ENCODE results near the gene CHD3.

The CHD3 gene

DNA sequence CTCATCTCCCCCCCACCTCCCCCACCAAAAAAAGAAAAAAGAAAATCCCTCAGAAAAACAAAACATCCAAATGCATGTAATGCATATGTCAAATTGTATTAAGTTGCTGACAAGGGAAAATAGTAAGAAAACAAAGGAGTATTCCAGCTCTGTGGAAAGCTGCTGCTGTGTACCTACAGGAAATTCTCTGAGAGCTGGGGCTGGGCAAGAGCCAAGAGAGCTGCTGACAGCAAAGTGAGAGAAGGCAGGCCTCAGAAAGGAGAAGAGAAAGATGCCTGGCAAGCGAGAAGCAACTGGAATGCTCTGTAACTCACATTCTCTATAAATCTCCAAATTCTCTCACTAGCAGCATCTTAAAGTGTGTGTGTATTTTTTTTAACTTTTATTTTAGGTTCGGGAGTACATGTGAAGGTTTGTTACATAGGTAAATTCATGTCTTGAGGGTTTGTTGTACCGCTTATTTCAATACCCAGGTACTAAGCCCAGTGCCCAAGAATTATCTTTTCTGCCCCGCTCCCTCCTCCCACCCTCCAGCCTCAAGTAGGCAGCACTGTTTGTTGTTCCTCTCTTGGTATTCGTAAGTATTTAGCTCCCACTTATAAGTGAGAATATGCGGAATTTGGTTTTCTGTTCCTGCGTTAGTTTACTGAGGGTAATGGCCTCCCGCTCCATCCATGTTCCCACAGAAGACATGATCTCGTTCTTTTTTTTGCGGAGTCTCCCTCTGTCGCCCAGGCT is 67.8 kb downstream of the CHD3 start:
- no peak overlapping the region for H3K9ac ChIP-seq (ENCODE audit: low read depth, low read length)
- no peaks in the 10 kb centered on the region for H4K20me1 ChIP-seq (ENCODE audit: insufficient read depth, low read length)
- DNase-seq (no peak), ATAC-seq (ENCODE audit: insufficient read depth, low read depth) (no peak)
- H3K9me3 ChIP-seq (ENCODE audit: insufficient read depth, low read length, severe bottlenecking), result no peaks in the 10 kb centered on the region
- no peak overlapping the region for H3K4me3 ChIP-seq (ENCODE audit: low read depth in 1 of 2, low read length in 2 of 2)
- no peak for TF ChIP-seq EZH2 (IDR thresholded peaks at IDR 0.05; ENCODE audit: borderline replicate concordance, low read depth, low read length, severe bottlenecking)
- TF ChIP-seq, protein P1, sequence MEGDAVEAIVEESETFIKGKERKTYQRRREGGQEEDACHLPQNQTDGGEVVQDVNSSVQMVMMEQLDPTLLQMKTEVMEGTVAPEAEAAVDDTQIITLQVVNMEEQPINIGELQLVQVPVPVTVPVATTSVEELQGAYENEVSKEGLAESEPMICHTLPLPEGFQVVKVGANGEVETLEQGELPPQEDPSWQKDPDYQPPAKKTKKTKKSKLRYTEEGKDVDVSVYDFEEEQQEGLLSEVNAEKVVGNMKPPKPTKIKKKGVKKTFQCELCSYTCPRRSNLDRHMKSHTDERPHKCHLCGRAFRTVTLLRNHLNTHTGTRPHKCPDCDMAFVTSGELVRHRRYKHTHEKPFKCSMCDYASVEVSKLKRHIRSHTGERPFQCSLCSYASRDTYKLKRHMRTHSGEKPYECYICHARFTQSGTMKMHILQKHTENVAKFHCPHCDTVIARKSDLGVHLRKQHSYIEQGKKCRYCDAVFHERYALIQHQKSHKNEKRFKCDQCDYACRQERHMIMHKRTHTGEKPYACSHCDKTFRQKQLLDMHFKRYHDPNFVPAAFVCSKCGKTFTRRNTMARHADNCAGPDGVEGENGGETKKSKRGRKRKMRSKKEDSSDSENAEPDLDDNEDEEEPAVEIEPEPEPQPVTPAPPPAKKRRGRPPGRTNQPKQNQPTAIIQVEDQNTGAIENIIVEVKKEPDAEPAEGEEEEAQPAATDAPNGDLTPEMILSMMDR (IDR thresholded peaks at IDR 0.05; ENCODE audit: borderline replicate concordance, extremely low read depth, low read length, poor library complexity, severe bottlenecking), result no peak
- no peaks in the 10 kb centered on the region for H3K36me3 ChIP-seq (ENCODE audit: insufficient read depth, low read length)
- H3K27me3 ChIP-seq (ENCODE audit: insufficient read depth, low read length, poor library complexity), result peaks cover 7% of the 10 kb centered on the region
- H3K4me2 ChIP-seq (ENCODE audit: insufficient read depth, low read length), result no peak overlapping the region
- no peak overlapping the region for H3K27ac ChIP-seq (ENCODE audit: low read length)
- no peak overlapping the region for H2AFZ ChIP-seq (ENCODE audit: low read depth, low read length)
- no peaks in the 10 kb centered on the region for H3K4me1 ChIP-seq (ENCODE audit: insufficient read depth, low read length)
- no peaks in the 10 kb centered on the region for H3K79me2 ChIP-seq (ENCODE audit: insufficient read depth, low read length)

DNA sequence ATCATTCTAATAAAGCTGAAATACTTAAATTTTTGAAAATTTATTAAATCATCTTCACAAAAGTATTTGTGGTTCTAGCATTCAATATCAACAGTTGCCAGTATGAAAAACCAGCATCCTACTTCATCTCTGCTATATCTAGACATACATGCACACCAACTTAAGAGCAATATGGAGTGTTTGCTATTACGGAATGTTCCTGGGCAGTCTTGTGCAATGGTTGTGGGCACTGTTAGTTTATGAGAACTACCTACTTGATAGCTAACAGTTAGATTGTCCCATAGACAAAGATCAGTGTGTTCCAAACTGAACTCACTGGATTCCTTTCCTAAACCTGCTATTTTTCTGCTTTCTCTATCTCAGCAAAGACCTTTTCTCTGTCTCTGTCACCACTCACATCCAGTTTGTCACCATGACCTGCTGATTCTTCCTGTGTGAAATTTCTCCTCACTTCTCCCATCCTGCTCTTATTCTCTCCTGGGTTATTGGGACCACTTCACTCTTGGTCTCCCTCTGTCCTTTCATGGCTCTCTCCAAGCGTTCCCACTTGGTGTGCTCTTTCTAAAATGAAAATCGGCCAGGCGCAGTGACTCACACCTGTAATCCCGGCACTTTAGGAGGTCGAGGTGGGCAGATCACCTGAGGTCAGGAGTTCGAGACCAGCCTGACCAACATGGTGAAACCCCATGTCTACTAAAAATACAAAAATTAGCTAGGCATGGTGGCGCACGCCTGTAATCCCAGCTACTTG is 71.1 kb downstream of the CHD3 start:
- no peak for ATAC-seq (ENCODE audit: insufficient read depth, low read depth)
- TF ChIP-seq EZH2 (IDR thresholded peaks at IDR 0.05; ENCODE audit: borderline replicate concordance, low read depth, low read length, severe bottlenecking), result no peak
- TF ChIP-seq, protein P1 (IDR thresholded peaks at IDR 0.05; ENCODE audit: borderline replicate concordance, extremely low read depth, low read length, poor library complexity, severe bottlenecking), result no peak
- no peaks in the 10 kb centered on the region for H3K79me2 ChIP-seq (ENCODE audit: insufficient read depth, low read length)
- H2AFZ ChIP-seq (ENCODE audit: low read depth, low read length), result no peak overlapping the region
- H3K4me1 ChIP-seq (ENCODE audit: insufficient read depth, low read length), result no peaks in the 10 kb centered on the region
- no peak overlapping the region for H3K4me3 ChIP-seq (ENCODE audit: low read depth in 1 of 2, low read length in 2 of 2)
- H3K27me3 ChIP-seq (ENCODE audit: insufficient read depth, low read length, poor library complexity), result peaks cover 9% of the 10 kb centered on the region
- no peak overlapping the region for H3K27ac ChIP-seq (ENCODE audit: low read length)
- H3K36me3 ChIP-seq (ENCODE audit: insufficient read depth, low read length), result no peaks in the 10 kb centered on the region
- no peaks in the 10 kb centered on the region for H3K9me3 ChIP-seq (ENCODE audit: insufficient read depth, low read length, severe bottlenecking)
- no peak overlapping the region for H3K4me2 ChIP-seq (ENCODE audit: insufficient read depth, low read length)
- no peak for DNase-seq
- no peaks in the 10 kb centered on the region for H4K20me1 ChIP-seq (ENCODE audit: insufficient read depth, low read length)
- no peak overlapping the region for H3K9ac ChIP-seq (ENCODE audit: low read depth, low read length)

DNA sequence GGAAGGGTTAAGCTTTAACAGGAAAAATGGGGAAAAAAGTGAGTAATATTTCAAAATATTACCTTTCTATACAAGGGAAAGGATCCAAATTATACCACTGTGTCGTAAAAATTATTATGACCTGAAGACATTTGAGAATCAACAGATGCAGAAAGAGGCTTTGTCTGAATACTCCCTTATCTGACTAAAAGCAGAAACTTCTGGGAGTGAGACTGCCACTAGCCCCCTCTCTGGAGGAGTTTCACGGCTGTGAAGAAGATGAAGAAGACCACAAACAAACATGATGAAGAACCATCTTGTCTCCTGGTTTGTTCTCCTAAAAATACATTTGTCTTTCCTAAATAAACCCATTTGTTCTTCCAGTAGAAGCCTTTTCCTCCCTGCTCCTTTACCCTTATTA is 72.8 kb downstream of the CHD3 start:
- Histone ChIP-seq H3K79me2 (ENCODE audit: insufficient read depth, low read length) (no peaks in the 10 kb centered on the region), H3K9ac (ENCODE audit: low read depth, low read length) (no peak overlapping the region), H3K4me3 (ENCODE audit: low read depth in 1 of 2, low read length in 2 of 2) (no peak overlapping the region), H3K9me3 (ENCODE audit: insufficient read depth, low read length, severe bottlenecking) (no peaks in the 10 kb centered on the region), H3K4me1 (ENCODE audit: insufficient read depth, low read length) (no peaks in the 10 kb centered on the region), H3K27ac (ENCODE audit: low read length) (no peak overlapping the region), H3K36me3 (ENCODE audit: insufficient read depth, low read length) (no peaks in the 10 kb centered on the region), H3K4me2 (ENCODE audit: insufficient read depth, low read length) (no peak overlapping the region), H2AFZ (ENCODE audit: low read depth, low read length) (no peak overlapping the region), H3K27me3 (ENCODE audit: insufficient read depth, low read length, poor library complexity) (peaks cover 9% of the 10 kb centered on the region), H4K20me1 (ENCODE audit: insufficient read depth, low read length) (no peaks in the 10 kb centered on the region)
- DNase-seq (no peak), ATAC-seq (ENCODE audit: insufficient read depth, low read depth) (no peak)
- TF ChIP-seq, protein P1 (IDR thresholded peaks at IDR 0.05; ENCODE audit: borderline replicate concordance, extremely low read depth, low read length, poor library complexity, severe bottlenecking), result no peak
- TF ChIP-seq EZH2 (IDR thresholded peaks at IDR 0.05; ENCODE audit: borderline replicate concordance, low read depth, low read length, severe bottlenecking), result no peak

All from DND-41 (cell line).